ENCODE results near the gene WHRN. TPM values are rescaled to one million over a fixed set of nuclear protein-coding genes. Genes with fewer than 3 reads are reported as not detected.

Gene WHRN
- total and polyA plus RNA-seq, 2 of the 13 experiments (the other 11 are each of a cell fraction or from before 2014, with no cell fraction given), result 2.3 to 5.3 TPM

DNA sequence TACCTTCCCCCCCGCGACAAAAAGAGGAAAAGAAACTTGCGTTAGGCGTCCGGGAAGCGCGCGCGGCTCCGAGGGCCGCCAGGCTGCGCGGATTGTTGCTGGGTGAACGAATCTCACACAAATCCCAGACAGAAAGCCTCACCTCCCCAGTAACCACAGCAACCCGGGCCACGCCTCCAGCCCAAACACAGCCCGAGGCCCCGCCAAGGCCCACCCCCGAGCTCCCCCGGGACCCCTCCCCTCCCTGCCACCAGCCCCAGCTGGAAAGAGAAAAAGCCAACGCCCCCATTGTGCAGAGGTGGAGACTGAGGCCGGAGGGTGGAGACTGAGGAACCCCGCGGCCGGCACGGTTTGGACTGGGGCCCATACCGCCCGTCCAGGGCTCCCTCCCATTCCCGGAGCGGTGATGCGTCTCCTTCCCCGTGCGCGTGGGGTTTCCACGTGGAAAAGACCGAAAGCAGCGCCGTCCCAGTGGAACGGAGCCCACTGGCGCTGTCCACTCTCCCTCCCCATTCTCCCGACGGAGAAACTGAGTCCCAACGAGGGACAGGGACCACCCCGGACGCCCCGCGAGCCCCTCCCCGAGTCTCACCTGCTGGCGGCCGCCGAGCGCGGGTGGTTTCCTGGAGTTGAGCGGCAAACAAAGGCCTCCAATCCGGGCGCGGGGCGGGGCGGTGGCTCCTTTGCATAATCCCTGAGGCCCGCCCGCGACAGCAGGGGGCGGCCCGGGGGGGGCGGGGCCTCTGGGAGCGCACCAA is 107.2 kb downstream of the WHRN start (continued):
- peak; percentile 20; the same call in 1 of the 2 replicates for TF ChIP-seq SIN3A (IDR thresholded peaks at IDR 0.05; ENCODE audit: borderline replicate concordance, low read depth, low read length)
- TF ChIP-seq ZNF350 (CRISPR knock-in tag; IDR thresholded peaks at IDR 0.05; ENCODE audit: borderline replicate concordance, low read depth), result peak; percentile 51; the same call in 1 of the 2 replicates
- peak; percentile 93 for TF ChIP-seq ZMYM3 (CRISPR knock-in tag; IDR thresholded peaks at IDR 0.05)
- TF ChIP-seq ELF1 (CRISPR knock-in tag; IDR thresholded peaks at IDR 0.05), result peak; percentile 45
- TF ChIP-seq HMGXB4 (CRISPR knock-in tag; IDR thresholded peaks at IDR 0.05; ENCODE audit: borderline replicate concordance in 1 of 2, low read depth in 1 of 2), result 0 out of 4 replicates have a peak, but pooled peaks of 1 of the 2 experiments have one; percentile 15
- peak; percentile 98 for TF ChIP-seq ZNF629 (CRISPR knock-in tag; conservative IDR thresholded peaks at IDR 0.05)
- TF ChIP-seq, protein P1, sequence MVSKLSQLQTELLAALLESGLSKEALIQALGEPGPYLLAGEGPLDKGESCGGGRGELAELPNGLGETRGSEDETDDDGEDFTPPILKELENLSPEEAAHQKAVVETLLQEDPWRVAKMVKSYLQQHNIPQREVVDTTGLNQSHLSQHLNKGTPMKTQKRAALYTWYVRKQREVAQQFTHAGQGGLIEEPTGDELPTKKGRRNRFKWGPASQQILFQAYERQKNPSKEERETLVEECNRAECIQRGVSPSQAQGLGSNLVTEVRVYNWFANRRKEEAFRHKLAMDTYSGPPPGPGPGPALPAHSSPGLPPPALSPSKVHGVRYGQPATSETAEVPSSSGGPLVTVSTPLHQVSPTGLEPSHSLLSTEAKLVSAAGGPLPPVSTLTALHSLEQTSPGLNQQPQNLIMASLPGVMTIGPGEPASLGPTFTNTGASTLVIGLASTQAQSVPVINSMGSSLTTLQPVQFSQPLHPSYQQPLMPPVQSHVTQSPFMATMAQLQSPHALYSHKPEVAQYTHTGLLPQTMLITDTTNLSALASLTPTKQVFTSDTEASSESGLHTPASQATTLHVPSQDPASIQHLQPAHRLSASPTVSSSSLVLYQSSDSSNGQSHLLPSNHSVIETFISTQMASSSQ (IDR thresholded peaks at IDR 0.05; ENCODE audit: low read depth), result no peak
- TF ChIP-seq, protein P1 (CRISPR knock-in tag; IDR thresholded peaks at IDR 0.05; ENCODE audit: borderline replicate concordance), result no peak
- 0 out of 4 replicates have a peak, but pooled peaks of 1 of the 2 experiments have one; percentile 38 for TF ChIP-seq KLF16 (CRISPR knock-in tag; IDR thresholded peaks at IDR 0.05)
- TF ChIP-seq, protein P2, sequence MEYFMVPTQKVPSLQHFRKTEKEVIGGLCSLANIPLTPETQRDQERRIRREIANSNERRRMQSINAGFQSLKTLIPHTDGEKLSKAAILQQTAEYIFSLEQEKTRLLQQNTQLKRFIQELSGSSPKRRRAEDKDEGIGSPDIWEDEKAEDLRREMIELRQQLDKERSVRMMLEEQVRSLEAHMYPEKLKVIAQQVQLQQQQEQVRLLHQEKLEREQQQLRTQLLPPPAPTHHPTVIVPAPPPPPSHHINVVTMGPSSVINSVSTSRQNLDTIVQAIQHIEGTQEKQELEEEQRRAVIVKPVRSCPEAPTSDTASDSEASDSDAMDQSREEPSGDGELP (IDR thresholded peaks at IDR 0.05; ENCODE audit: borderline replicate concordance, low read depth), result peak; percentile 41; the same call in 1 of the 2 replicates
- TF ChIP-seq ZNF318 (CRISPR knock-in tag; IDR thresholded peaks at IDR 0.05), result no peak
- no peak for TF ChIP-seq ZNF121 (CRISPR knock-in tag; IDR thresholded peaks at IDR 0.05)

Data from HepG2 (cell line).